IMR-90 (cell line): ENCODE results near the gene AP2B1. TPM values are rescaled to one million over a fixed set of nuclear protein-coding genes. Genes with fewer than 3 reads are reported as not detected.

Source experiments
- CTCF ChIP-seq: conservative IDR thresholded peaks from 2 replicates; pipeline ENCODE4 v1.5.1; 2012; ENCODE audit warnings: mild to moderate bottlenecking, low read depth, low read length, improper control_type of control experiment
- FOS ChIP-seq: fragments of 150-350 bp; IDR thresholded peaks from 2 replicates; pipeline ENCODE4 v1.6.1; 2016; ENCODE audit warnings: low read depth, low read length
- RCOR1 ChIP-seq: IDR thresholded peaks from 2 replicates; pipeline ENCODE4 v1.6.1; 2012; ENCODE audit warnings: mild to moderate bottlenecking, low read length, improper control_type of control experiment; ENCODE audit not compliant: insufficient replicate concordance
- polyA plus RNA-seq, 3 experiments: library from polyadenylated mRNA; depleted of rRNA; stranded (reverse); fragments of >200 nt; gene quantifications; 2 replicates each; pipeline ENCODE4 v1.2.3, GENCODE V29; 2012; ENCODE audit warnings: low replicate concordance in 1 of 3
- total RNA-seq: library from RNA; depleted of rRNA; stranded (reverse); fragments of >200 nt; gene quantifications from 2 replicates; pipeline ENCODE4 v1.2.3, GENCODE V29; 2012

Gene AP2B1
- total and polyA plus RNA-seq, 2 of the 4 experiments (the other 2 are of a cell fraction): 102 to 125 TPM

DNA sequence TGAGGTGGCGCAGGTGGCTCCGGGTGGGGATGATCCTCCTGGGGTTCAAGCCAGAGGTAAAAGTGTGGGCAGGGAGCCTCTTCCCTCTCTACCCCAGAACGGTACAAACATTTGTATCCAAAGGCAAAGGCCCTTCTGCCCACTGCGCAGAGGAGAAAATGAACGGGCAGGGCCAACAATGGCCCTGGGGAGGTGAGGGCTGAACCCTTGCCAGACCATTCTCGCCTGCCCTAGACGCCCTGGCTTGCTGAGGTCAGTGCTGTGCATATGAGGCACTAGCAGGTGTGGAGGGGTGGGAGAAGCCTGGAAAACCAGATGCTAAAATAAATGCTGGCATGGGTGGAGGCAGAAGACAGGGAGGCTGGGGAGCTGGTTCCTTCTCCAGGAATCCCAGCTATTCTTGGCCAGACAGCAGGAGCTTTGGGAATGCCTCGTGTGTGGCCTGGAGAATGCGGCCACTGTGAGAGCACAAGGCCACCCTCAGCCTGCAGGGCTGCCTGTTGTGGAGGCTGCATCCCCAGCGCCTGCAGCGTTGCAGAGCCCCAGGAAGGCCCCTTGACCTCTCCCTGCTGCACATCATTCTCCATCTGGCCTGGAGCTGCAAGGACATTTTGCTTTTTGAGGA is 178.1 kb downstream of the AP2B1 start (continued):
- TF ChIP-seq CTCF (no peak), RCOR1 (no peak), FOS (no peak)
